GM19099 (cell line): Measurements from ENCODE around the gene MCEMP1.

ENCODE experiments used
- POLR2A ChIP-seq: IDR thresholded peaks from 3 replicates; pipeline ENCODE4 v1.6.1; 2011; ENCODE audit warnings: low read depth; ENCODE audit not compliant: insufficient read length; ENCODE audit errors: extremely low read depth

MCEMP1 gene

GRCh38 chr19:7676854-7677253, at the start of gene MCEMP1:
Gene MCEMP1, plus strand, starts transcription at chr19:7677090. Its CDS starts 31 bp downstream, at chr19:7677121.
- no peak for TF ChIP-seq POLR2A

GRCh38 chr19:7627166-7627565, 49.7 kb upstream of the MCEMP1 start:
- TF ChIP-seq POLR2A = no peak

- TF ChIP-seq POLR2A = no peak
These were observed 48.1 kb upstream of the MCEMP1 start for GRCh38 chr19:7628589-7629311.

GRCh38 chr19:7629347-7630054, 47.4 kb upstream of the MCEMP1 start, which contains the start of the genes PET100 and XAB2:
Gene PET100, plus strand, starts transcription at chr19:7629793. Its CDS starts 41 bp downstream, at chr19:7629834.
Gene XAB2, minus strand, starts transcription at chr19:7629545. Its CDS starts 18 bp downstream, at chr19:7629527.
- TF ChIP-seq POLR2A = peak; percentile 59

GRCh38 chr19:7631577-7631976, 45.3 kb upstream of the MCEMP1 start:
- TF ChIP-seq POLR2A = no peak

- no peak for TF ChIP-seq POLR2A
These were observed 44.3 kb upstream of the MCEMP1 start for GRCh38 chr19:7632340-7633203.

- TF ChIP-seq POLR2A = no peak
These were observed 43.2 kb upstream of the MCEMP1 start, which contains the start of gene PCP2 for GRCh38 chr19:7633698-7634097. Gene PCP2, minus strand, starts transcription at chr19:7633719. Its CDS starts 262 bp downstream, at chr19:7633457.

GRCh38 chr19:7635670-7636069, 41.2 kb upstream of the MCEMP1 start:
- no peak for TF ChIP-seq POLR2A

- TF ChIP-seq POLR2A = no peak
These were observed 40.6 kb upstream of the MCEMP1 start for GRCh38 chr19:7636317-7636690.

GRCh38 chr19:7636691-7637373, 40.1 kb upstream of the MCEMP1 start, which contains the start of gene STXBP2:
Gene STXBP2, plus strand, starts transcription at chr19:7637110. Its CDS starts 40 bp downstream, at chr19:7637150.
- TF ChIP-seq POLR2A = peak; percentile 93

GRCh38 chr19:7637374-7638256, 39.3 kb upstream of the MCEMP1 start:
- no peak for TF ChIP-seq POLR2A

GRCh38 chr19:7638802-7639465, 38.0 kb upstream of the MCEMP1 start:
- TF ChIP-seq POLR2A = no peak

- TF ChIP-seq POLR2A = no peak
These were observed 37.0 kb upstream of the MCEMP1 start for GRCh38 chr19:7639863-7640348.
